Dermis microvascular lymphatic vessel endothelial cell (primary cell): ENCODE measurements around the gene UQCRC2. TPM values are rescaled to one million over a fixed set of nuclear protein-coding genes. Genes with fewer than 3 reads are reported as not detected.
"Not testable (repeated sequence)": the region's sequence is repeated elsewhere in the genome, so short reads cannot be mapped to it uniquely, and the experiment has no call there.

Source experiments
- DNase-seq, 2 donors: peaks; one replicate each; pipeline versions ENCODE4 v3.0.0 to v3.0.0-alpha.2; 2010; ENCODE audit warnings: low read depth in 2 of 2
- total RNA-seq: library from RNA; depleted of rRNA; stranded (reverse); fragments of >200 nt; gene quantifications from 2 replicates; pipeline ENCODE4 v1.2.1, GENCODE V29; 2014

Gene UQCRC2
- total RNA-seq, 1 donor from 2014 or later, result 282 TPM

- no peak for DNase-seq
Observed at GRCh38 chr16:21982108-21982507, 28.9 kb downstream of the UQCRC2 start.

GRCh38 chr16:21984062-21984461, 30.9 kb downstream of the UQCRC2 start:
- DNase-seq, result no peak

GRCh38 chr16:21985524-21985923, 32.4 kb downstream of the UQCRC2 start:
- no peak for DNase-seq

- DNase-seq, result no peak
Observed at GRCh38 chr16:21986692-21987246, 33.6 kb downstream of the UQCRC2 start.

- DNase-seq, result no peak
Observed at GRCh38 chr16:21987498-21987897, 34.3 kb downstream of the UQCRC2 start.

- no peak for DNase-seq
Observed at GRCh38 chr16:21989133-21989532, 36.0 kb downstream of the UQCRC2 start.

GRCh38 chr16:21989751-21990150, 36.6 kb downstream of the UQCRC2 start:
- DNase-seq, result no peak

GRCh38 chr16:21990381-21990944, 37.3 kb downstream of the UQCRC2 start:
- no peak for DNase-seq

- DNase-seq, result no peak
Observed at GRCh38 chr16:21991621-21992020, 38.5 kb downstream of the UQCRC2 start.

GRCh38 chr16:21994856-21995465, 41.8 kb downstream of the UQCRC2 start:
- no peak for DNase-seq

- peak in 1 of 2 donors; percentile 29 for DNase-seq
Observed at GRCh38 chr16:21996923-21997696, 43.9 kb downstream of the UQCRC2 start.

GRCh38 chr16:21997697-21998480, 44.7 kb downstream of the UQCRC2 start:
- peak; percentile 79 to 81 for DNase-seq

- no peak for DNase-seq
Observed at GRCh38 chr16:22001591-22001990, 48.4 kb downstream of the UQCRC2 start.

- not testable (repeated sequence) for DNase-seq
Observed at GRCh38 chr16:22002047-22002446, 48.9 kb downstream of the UQCRC2 start.

GRCh38 chr16:22003195-22003594, 50.0 kb downstream of the UQCRC2 start:
- no peak for DNase-seq

- no peak for DNase-seq
Observed at GRCh38 chr16:22004341-22004740, 51.2 kb downstream of the UQCRC2 start.

- no peak for DNase-seq
Observed at GRCh38 chr16:22005746-22006145, 52.6 kb downstream of the UQCRC2 start.

- no peak for DNase-seq
Observed at GRCh38 chr16:22006636-22007035, 53.5 kb downstream of the UQCRC2 start.

GRCh38 chr16:22007159-22007508, 54.0 kb downstream of the UQCRC2 start:
- no peak for DNase-seq

- DNase-seq, result peak in 1 of 2 donors; percentile 73
Observed at GRCh38 chr16:22007509-22008214, 54.5 kb downstream of the UQCRC2 start, which contains the start of gene MOSMO. TSS of gene MOSMO (plus strand) at chr16:22008111. CDS start at chr16:22008302, 191 bp downstream.
